Fibroblast of skin of left biceps (primary cell): Measurements from ENCODE around the gene ARSI.
"Not testable (repeated sequence)": the region's sequence is repeated elsewhere in the genome, so short reads cannot be mapped to it uniquely, and the experiment has no call there.

Experiments
- DNase-seq, 2 experiments: peaks; one replicate each; pipeline ENCODE4 v3.0.0-alpha.2; 2013; ENCODE audit warnings: low read depth in 2 of 2

Gene ARSI

DNA sequence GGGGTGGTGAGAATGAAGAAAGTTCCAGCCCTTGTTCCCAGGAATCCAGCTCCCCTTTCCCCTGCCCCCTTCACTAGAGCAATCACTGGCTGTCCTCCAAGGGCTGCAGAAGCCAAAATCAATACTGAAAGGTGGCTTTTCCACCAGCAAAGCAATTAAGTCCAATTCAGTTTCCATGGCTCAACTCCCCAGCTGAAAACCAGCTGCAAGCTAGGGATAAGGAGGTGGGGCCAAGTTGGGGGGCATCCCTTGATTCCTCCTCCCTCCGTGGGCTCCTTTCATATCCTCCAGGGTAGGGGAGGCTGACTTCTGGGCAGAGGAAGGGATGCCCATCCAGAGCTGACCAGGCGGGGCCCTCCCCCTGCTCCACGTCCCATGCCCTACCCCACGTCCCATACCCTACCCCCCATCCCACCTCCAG lies 35.8 kb downstream of the ARSI start:
- no peak for DNase-seq

DNA sequence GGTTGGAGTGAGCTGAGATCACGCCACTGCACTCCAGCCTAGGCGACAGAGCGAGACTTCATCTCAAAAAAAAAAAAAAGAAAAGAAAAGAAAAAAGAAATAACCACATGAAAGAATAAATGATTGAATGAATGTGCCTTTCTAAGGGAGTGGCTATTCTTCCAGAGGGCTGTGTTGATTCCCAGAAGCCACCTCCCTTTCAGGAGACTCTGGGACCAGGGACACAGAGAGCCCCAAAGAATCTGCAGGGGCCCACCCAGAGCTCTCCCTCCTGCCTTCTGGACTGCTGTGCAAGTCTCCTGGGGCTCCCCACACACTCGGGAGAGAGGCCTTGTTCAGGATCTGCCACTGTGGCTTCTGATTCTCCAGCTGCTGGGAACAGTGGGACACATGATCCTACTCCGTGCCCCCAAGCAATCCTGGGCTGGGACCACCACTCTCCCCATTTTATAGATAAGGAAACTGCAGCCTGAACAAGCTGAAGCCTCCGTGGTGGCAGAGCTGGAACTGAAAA lies 36.8 kb downstream of the ARSI start:
- DNase-seq: no peak

DNA sequence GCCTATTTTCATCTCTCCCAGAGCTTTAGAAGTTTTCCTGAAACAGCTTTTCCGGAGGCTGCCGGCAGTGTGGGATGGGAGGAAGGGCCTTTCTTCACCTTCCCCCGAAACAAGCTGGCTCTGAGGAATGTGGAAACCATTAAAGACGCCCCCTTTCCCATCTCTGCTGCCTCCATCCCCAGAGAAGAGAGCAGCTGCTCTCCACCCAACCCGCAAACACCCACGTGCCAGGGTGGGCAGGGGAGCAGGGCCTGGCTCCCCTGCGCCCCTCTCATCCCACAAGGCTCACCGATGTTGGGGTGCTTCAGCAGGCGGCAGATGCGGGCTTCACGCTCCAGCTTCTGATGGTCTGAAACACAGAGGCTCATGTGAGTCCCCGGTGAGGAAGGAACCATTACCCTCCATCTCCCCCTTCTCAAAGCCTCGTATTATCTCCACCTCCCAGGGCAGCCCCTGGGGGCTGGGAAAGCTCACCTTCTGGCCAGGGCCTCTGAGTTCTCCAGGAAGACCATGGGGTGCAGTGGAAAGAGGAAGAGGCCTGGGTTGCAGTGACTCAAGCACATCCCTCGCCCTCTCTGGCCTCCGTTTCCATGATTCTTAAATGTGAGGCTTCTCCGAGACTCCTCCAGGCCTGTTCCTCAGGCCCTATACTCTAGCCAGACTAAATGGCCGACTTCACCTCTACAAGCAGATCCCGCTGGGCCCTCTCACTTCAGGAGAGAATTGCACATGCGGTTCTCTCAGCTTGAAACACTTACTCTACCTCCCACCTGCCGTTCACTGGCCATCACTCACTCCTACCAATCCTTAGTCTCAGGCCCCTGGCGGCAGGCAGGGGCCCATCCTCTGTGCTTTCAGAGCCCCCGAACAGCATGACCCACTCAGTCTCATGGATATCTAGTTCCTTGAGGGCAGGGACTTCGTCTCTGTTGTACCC lies 37.8 kb downstream of the ARSI start:
- no peak for DNase-seq

DNA sequence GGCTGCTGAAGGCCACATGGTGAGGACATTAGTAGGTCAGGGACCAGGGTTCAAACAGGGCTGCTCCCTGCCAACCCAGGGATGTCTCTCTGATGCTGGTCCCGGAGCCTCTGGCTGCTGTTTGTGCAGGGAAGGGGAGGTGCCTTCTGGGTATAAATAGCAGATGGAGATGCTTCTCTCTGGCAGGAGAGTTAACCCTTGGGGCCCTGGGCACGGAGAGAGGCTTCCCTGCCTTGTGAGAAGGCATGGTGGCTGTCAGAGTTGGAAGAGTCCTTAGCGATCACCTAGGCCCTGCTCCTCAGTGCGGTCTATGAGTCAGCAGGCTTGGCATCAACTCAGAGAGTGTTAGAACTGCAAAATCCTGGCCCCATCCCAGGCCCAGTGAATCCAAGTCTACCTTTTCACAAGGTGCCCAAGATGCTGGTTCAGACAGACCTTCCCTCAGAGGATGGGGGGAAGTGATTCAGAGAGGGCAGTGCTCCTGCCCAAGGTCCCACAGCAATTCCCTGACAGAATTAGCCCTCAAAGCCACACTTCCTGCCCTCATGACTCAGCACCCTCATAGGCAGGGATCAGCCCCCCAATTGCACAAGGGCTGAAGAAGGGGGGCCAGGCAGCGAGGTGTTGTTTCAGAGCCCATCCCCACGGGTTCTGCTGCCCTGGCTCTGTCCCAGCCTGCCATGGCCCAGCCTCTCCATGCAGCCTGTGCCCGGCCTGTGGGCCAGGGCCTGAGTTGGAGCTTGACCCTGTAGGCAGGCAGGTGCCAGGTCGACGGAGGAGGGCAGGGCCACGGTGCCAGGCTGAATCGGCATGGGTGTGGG lies 38.7 kb downstream of the ARSI start:
- peak; percentile 55 to 64 for DNase-seq

DNA sequence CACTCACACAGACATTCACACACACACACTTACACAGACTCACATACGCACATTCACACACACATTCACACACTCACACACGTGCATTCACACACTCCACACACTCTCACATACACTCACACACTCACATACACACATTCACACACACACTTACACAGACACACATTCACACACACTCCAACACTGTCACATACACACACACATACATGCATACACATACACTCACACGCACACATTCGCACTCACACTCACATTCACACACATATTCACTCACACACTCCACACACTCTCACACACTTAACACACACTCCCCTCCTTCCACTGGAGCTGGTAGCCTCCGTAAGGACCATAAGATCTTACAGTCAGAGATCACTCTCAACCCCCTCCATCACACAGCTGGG lies 39.3 kb downstream of the ARSI start:
- no peak for DNase-seq

DNA sequence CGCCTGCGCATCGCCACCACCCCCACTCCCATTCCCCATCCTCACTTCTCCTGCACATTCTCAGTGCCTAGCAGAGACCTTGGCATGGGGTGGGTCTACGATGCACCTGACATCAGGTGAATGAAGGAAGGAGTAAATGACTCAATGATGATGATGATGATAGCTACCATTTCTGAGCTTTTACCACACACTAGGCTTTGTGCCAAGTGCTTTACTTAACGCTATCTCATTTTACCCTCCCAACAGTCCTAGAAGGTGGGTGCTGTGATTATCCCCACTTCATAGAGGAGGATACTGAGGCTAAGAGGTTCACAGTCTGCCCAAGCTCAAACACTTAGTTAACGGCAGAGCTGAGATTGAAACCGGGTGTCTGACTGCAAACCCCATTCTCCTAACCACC lies 40.2 kb downstream of the ARSI start:
- no peak for DNase-seq

DNA sequence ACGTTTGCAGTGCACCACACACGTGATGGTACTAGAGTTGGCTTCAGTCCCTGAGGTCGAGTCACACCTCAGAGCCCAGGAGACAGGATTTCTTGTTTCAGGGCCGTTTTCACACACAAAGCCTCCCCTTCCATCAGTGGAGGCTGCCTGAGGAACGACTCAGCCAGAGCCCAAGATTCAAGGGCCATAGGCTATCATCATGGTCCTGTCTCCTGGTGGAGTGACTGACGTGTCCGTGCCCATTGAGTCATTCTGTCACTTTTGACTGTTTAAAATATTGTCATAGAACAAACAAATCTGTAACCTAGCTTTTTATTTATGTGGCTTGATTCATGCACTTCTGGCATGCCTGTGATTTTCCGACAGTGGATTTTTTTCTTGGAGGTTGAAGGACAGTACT lies 41.5 kb downstream of the ARSI start:
- DNase-seq: no peak

DNA sequence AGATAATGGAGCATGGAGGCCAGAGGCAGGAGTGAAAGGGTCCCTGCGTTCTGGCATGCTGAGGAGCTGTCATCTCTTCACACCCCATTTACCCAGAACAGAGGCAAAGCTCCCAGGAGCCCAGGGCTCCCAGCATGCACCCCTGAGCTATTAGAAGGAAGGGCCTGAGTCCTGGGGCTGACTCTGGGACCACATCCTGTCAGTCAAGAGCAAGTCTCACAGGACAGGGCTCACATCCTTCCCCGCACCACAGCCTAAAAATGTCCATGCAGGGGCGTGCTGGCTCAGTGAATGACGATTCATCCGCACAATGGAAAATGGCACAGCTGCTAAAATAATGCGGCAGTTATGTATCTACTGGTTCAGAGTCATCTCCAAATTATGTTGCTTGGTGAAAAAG lies 44.6 kb downstream of the ARSI start:
- DNase-seq: no peak

DNA sequence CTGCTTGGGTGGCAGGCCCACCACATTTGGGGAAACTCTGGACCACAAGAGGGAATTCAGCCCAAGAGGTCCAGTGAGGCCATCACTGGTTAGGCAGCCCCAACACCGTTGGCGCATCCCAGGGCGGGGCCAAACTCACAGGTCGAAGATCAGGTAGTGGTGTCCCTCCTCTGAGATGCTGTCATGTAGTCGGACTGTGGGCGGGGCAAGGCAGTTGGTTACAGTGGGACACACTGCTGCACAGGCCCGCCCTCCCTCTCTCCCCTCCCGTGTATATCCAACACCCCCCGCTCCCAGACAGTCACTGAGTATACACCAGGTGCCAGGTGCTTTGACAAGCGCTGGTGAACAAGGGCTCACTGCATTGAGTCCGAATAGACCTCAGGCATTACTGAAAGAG lies 45.3 kb downstream of the ARSI start:
- DNase-seq: no peak

DNA sequence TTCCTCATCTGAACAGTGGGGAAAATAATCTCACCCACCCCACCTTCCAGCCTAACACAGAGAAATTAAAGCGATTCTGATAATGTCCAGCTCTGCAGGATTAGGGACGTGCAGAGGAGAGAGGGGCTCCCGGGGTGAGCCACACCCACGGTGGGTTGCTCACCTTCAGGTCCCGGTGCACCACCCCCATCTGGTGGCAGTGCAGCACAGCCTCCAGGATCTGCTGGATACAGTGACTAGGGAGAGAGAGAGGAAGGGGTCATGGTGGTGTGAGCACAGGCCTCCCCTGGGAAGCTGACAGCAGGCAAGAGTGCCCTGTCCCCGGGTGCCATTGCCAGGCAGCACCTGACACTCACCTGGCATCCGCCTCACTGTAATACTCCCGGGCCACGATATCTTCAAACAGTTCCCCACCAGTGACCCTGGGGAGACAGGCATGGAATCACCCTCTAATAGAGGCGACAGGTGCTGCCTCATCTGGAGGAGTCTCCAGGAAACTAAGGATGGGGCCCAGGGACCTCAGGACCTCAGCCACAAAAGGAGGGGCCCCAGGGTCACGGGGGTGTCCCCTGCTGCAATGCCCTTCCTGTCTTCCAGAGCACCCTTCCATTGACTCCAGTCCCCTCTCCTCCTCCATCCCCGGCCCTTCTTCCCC lies 46.2 kb downstream of the ARSI start:
- DNase-seq: no peak

DNA sequence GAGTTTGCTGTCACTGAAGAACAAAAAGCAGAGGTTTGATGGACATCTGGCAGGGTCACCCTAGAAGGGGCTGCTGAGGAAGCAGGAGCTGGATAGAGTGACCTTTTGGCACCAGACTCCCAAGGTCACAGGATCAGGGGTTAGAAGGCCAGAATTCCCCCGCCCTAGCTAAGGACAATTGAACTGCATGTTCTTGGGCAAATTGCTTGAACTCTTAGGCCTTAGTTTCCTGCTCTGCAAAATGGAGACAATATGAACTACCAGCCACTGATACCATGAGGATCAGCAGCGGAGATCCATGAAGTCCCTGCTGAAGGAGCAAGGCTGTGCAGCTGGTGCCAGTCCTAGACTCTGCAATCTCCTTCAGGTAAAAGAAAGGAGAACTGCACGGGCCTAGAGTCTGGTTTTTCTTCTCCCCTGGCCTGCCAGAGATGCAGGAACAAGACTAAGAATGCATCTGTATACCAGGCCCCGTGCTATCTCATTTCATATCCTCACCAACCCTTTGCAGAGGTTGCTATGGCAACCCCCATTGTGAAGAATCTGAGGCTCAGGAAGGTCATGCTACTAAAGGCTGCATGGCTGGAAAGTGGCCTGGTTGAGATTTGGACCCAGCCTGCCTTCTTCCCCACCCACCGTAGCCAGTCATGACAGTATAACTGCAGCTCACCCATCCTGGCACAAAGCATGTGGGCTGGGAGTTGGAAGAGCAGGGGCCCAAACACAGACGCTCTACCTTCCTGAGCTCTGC lies 46.9 kb downstream of the ARSI start:
- DNase-seq: no peak

DNA sequence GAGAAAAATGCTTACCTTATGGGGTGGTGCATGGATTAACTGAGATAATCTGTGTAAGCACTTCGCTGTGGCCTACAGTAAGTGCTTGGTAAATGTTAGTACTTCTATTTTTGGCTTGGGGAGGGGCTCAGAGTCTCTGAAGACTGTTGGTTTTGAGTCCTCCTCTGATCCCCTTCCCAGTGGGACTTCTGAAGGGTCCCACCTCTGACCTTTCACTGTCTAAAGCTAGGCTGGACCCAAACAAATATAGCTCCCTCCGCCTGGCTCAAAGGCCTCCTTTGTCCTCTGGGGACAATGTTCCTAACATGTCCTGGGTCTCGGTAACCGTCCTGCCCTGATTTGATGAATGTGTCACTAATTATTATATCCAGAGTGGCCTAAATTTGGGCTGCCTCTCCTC lies 47.9 kb downstream of the ARSI start:
- no peak for DNase-seq

DNA sequence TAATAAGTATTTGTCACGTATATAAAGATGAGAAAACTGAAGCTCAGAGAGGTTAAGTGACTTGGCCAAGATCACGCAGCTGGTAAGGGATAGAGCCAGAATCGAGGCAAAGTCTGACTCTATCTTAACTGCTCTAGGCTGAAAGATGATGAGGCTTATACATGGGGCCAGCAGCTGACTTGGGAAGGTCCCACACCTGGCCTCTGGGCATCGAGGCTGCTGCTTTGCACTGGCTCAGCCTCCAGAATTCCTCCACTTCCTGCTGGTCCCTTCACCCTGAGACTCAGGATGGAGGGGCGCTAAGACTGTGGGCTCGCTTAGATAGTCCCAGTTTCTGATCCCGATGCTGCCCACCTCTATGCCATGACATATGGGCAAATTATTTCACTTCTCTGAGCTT lies 48.3 kb downstream of the ARSI start:
- no peak for DNase-seq

DNA sequence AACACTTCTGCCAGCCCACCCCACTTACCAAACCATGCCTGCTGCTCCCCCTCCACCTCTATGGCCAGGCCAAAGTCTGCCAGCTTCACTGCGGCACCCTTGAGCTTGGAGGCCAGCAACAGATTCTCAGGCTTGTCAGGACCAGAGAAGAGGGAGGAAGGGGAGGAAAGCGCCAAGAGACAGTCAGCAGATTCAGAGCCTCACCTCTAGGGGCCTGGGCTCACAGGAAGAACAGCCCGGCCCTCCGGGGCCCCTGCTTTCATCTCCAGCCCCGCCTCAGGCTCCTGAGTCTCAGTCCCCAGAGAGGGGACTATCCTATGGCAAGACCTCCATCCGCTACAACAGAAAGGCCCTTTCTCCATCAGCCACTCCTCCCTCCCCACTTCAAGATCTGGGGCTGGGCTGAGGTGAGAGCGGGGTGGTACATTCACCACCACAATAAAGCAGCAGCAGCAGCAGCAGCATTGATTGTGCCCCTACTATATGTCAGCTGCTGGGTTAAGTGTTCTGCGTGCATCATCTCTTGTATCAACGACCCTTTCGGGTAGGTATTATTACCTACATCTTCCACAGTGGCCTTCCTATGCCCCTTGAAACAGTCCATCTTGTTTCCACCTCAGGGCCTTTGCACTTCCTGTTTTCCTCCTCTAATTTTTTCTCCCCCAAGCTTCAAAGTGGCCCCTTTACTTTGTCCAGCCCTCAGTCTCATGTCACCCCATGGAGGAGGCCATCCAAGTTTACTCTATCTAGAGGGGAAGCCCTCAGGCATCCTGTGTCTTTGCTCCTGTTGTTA lies 49.1 kb downstream of the ARSI start:
- DNase-seq: no peak

DNA sequence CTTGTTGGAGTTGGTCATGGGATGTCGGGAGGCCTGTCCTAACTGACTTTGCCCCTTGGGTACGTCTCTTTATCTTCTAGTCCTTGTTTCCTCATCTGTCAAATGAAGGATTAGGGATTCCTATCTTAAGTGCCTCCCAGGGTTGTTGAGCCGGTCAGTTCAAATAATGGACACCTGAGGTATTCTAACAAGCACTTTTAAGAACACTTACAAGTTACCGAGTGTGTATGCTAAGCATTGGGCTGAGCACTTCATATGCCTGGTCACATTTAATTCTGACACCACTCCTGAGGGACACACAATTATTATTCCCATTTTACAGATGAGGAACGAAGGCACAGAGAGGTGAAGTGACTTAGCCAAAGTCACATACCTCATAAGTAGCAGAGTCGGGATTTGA lies 50.2 kb downstream of the ARSI start:
- DNase-seq: no peak

DNA sequence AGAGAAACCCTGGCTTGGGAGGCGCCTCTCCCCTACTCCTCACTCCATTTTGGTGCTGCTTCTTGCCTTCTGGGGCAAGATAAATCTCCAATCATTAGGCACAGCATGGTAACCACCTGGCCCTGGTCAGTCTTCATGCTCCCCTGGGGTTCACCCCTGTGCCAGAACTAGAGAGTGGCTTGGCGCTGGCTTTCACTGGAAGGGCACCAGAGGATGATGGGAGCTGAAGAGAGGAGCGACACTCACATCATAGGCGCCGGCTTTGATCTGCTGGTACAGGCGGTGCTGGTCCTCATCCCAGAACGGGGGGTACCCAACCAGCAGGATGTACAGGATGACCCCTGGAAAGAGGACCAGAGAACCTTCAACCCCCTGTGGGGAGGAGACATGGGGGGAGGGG lies 51.2 kb downstream of the ARSI start:
- DNase-seq: no peak

DNA sequence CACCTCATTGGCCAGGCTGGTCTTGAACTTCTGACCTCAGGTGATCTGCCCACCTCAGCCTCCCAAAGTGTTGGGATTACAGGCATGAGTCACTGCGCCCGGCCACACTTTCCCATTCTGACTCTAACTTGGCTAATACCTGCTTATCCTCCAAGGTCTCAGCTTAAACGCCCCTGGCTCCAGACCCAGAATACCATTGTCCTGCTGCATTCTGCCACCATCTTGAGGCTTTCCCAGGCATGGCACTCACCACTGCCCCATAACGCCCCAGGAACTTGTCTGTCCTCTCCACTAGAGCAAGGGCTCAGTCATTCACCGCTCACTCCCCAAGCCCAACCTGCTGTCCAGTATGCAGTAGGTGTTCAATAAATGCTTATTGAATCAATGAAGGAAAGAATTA lies 53.0 kb downstream of the ARSI start:
- DNase-seq: no peak

DNA sequence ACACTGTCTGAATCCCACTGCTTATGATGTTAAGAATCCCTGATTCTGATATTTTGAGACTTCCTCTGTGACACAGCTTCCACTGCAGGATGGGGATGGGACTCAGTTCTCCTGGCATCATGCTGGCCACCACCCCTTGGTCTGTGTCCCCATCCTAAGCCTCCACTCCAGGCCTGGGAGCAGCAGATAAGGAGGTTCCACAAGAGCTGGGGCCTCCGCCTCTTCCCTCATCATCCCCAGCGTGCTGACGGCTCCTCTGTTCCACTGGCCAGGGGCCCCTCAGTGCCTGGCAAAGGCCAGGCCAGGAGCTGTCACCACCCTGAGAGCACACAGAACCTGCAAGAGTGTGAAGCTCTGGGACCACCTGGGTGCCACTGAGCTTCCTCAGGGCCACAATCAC lies 53.8 kb downstream of the ARSI start:
- DNase-seq: no peak

DNA sequence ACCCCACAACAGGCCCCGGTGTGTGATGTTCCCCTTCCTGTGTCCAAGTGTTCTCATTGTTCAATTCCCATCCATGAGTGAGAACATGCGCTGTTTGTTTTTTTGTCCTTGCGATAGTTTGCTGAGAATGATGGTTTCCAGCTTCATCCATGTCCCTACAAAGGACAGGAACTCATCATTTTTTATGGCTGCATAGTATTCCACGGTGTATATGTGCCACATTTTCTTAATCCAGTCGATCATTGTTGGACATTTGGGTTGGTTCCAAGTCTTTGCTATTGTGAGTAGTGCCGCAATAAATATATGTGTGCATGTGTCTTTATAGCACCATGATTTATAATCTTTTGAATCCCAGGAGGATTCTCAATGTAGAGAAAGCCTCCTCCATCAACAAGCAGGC lies 54.2 kb downstream of the ARSI start:
- not testable (repeated sequence) for DNase-seq

DNA sequence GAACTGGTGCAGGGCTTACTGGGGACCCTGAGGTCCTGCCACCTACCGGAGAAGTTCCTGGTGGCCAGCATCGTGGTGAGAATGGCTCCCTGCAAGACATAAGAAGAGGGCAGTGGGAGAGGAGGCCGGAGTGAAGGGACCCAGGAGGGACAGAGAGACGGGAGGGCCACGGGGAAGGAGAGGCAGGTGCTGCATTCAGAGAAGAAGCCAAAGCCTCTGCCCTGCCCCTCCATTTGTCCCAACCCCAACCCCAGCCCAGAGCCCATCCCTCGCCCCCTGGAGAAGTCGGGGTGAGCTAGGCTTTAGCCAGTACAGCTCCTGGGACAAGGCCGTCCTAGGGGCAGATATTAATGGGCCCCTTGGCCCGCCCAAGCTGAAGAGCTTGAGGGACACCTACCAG lies 55.0 kb downstream of the ARSI start:
- DNase-seq: no peak

DNA sequence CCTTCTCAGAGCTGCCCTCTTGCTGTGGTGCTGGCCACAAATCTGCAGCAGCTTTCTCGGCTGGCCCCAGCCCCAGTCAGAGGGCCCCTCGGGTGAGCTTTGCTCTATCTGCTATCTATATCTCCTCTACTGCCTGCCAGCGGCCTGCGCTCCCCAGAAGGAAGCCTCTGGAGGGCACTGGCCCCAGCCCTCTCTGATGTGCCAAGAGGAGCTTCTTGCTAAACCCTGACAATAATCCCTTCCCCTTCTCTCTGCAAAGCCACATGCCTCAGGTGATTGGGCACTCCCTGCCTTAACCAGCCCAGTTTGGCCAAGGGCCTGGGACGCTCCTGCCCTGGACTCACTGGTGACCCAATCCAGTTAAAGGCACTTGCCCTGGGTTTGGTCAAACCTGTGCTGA lies 55.9 kb downstream of the ARSI start:
- no peak for DNase-seq
